Umbilical cord (tissue), 2 donors: ENCODE results near the gene IMPG1. TPM values are rescaled to one million over a fixed set of nuclear protein-coding genes. Genes with fewer than 3 reads are reported as not detected.

Source experiments
- DNase-seq: peaks from one replicate; pipeline ENCODE4 v3.0.0-alpha.2; 2015; ENCODE audit warnings: low spot score
- total RNA-seq: library from RNA; depleted of rRNA; stranded (reverse); fragments of >200 nt; gene quantifications from one replicate; pipeline ENCODE4 v1.2.3, GENCODE V29; 2014; ENCODE audit warnings: low replicate concordance; ENCODE audit not compliant: insufficient read depth

The IMPG1 gene
- total RNA-seq, 1 donor from 2014 or later = 1.2 TPM

DNA sequence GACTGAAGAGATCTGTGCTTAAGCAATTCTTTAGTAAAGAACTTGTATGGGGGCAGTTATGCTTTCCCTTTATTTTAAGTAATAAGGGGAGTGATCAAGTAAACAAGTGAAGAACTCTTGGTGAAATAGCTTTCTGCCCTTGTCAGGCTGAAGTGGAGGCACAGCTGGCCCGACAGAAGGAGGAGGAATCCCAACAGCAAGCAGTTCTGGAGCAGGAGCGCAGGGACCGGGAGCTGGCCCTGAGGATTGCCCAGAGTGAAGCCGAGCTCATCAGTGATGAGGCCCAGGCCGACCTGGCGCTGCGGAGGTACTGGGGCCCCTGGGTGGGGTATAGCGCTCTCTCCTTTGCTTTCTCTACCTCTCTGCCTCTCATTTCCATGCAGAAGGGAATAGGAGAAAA, 180.1 kb downstream of the IMPG1 start:
- no peak for DNase-seq

DNA sequence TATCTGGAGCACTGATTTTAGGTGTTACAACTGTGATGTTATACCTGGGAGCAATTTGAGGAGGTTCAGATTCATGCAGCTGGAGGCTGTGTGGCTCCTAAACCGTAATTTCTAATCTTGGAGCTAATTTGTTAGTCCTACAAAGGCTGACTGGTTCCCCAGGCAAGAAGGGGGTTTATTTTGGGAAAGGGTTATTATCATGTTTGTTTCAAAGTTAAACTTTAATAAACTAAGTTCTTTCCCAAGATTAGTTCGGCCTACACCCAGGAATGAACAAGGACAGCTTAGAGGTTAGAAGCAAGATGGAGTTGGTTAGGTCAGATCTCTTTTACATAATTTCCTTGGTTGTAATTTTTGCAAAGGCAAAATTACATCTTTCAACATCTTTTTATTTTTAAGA, 187.6 kb downstream of the IMPG1 start:
- DNase-seq = no peak

DNA sequence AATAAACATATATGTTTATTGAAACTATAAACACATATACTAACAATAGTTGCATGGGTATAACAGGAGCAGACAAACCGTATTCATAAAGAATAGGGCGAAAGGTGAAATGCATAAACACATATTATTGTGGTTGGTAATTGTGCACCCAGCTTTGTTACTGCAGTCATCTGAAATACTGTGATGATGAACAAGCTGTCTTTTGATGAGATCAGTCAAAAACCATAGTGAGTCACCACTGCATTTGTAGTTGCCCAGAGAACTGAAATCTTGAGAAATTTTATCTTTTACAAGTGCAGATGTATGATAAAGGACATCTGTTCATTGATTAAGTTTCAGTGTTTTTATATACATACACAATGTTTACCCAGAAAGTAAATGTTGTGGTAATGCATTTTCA, 189.7 kb downstream of the IMPG1 start:
- DNase-seq = no peak

DNA sequence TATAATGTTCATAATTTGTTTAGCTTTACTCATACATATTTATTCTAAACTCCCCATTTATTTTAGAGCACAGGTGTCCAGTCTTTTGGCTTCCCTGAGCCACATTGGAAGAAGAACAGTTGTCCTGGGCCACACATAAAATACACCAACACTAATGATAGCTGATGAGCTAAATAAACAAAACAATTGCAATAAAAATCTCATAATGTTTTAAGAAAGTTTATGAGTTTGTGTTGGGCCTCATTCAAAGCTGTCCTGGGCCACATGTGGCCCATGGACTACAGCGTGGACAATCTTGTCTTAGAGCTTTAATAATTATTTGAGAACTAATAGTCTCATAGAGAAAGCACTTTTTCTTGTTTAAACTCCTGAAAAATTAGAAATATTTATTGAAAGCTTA, 192.2 kb downstream of the IMPG1 start:
- DNase-seq = no peak

DNA sequence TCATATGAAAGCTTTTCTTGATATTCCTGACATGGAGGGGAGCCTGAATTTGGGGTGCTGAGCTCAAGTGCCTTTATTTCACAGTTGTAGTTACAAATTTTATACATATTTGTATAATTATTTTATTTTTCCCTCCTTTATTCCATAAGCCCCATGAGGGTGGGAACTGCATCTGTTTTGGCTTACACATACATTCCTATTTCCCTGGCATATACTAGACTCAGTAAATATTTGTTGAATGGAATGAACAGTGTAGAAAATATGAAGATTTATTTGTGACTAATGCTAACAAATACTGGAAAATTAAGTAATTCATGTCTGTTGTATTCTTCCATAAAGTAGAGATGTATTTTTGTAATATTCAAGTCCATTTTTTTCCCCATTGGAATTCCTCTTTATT, 196.3 kb downstream of the IMPG1 start:
- no peak for DNase-seq

DNA sequence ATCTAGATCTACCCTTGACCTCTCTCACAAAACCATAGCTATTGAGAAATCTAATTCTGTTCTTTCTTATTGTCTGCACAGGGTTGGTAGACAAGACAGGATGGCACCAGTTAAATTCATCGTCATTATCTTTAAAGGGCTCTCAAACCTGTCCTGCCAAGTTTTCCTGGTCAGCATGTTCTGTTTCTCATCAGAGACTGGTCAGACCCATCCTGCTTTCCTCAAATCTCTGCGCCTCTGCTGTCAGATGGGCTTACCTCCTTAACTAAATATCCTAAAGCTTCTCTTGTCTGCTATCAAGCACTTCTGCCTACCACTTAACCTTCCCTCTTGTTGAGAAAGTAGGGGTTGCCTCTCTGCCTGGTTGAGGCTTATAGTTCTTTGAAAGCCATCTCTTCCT, 198.2 kb downstream of the IMPG1 start:
- peak; percentile 51 for DNase-seq
